K562 (cell line): Measurements from ENCODE around the gene PRKAR1B. TPM values are rescaled to one million over a fixed set of nuclear protein-coding genes. Genes with fewer than 3 reads are reported as not detected.

ENCODE experiments used
- AFF1 ChIP-seq, 2 experiments: fragments of 450-650 bp; IDR thresholded peaks; 2 replicates each; pipeline ENCODE4 v1.6.1; 2018; ENCODE audit warnings: mild to moderate bottlenecking in 2 of 2, low read depth in 1 of 2; ENCODE audit not compliant: partially characterized antibody in 2 of 2
- CBX2 ChIP-seq: fragments of 200-600 bp; sonication (generic); IDR thresholded peaks from one replicate; pipeline ENCODE4 v1.6.1; 2012; ENCODE audit warnings: mild to moderate bottlenecking, low read length, inconsistent platforms; ENCODE audit not compliant: insufficient read depth, poor library complexity, severe bottlenecking
- CREB5 ChIP-seq: fragments of 250-450 bp; sonication (Bioruptor Pico); IDR thresholded peaks from 2 replicates; pipeline ENCODE4 v1.5.0; 2020; ENCODE audit warnings: mild to moderate bottlenecking
- CTBP1 ChIP-seq: fragments of 450-650 bp; IDR thresholded peaks from 2 replicates; pipeline ENCODE4 v1.6.1; 2016; ENCODE audit warnings: borderline replicate concordance
- FOXK1 ChIP-seq: sonication (generic); formaldehyde crosslinking; IDR thresholded peaks from 2 replicates; pipeline ENCODE4 v1.8.0; 2022; ENCODE audit warnings: missing genetic modification reagents, mild to moderate bottlenecking, borderline replicate concordance
- HNRNPUL1 ChIP-seq: fragments of 200-400 bp; formaldehyde crosslinking; IDR thresholded peaks from 2 replicates; pipeline ENCODE4 v1.6.1; 2017; ENCODE audit warnings: low read length
- MBD1 ChIP-seq: fragments of 250-450 bp; sonication (Bioruptor Pico); IDR thresholded peaks from 2 replicates; pipeline ENCODE4 v1.8.0; 2022; ENCODE audit warnings: inconsistent platforms
- NFIC ChIP-seq: fragments of 450-650 bp; IDR thresholded peaks from 2 replicates; pipeline ENCODE4 v1.6.1; 2017; ENCODE audit warnings: mild to moderate bottlenecking, inconsistent platforms
- NR2C1 ChIP-seq, 2 experiments: fragments of 450-650 bp; IDR thresholded peaks; 2 replicates each; pipeline ENCODE4 v1.6.1; 2017; ENCODE audit warnings: mild to moderate bottlenecking in 2 of 2, antibody characterized with exemption in 1 of 2, inconsistent platforms in 1 of 2, missing compliant biosample characterization in 1 of 2, missing genetic modification characterization in 1 of 2
- RHOXF2B ChIP-seq: fragments of 250-450 bp; sonication (Bioruptor Pico); conservative IDR thresholded peaks from 2 replicates; pipeline ENCODE4 v1.5.1; 2021
- RUNX1 ChIP-seq: sonication (generic); IDR thresholded peaks from 2 replicates; pipeline ENCODE4 v1.6.1; 2016; ENCODE audit warnings: antibody characterized with exemption, low read depth
- SP1 ChIP-seq: sonication (generic); formaldehyde crosslinking; IDR thresholded peaks from 2 replicates; pipeline ENCODE4 v1.8.1; 2022; ENCODE audit warnings: mild to moderate bottlenecking, missing genetic modification reagents
- STAT5A ChIP-seq: IDR thresholded peaks from 2 replicates; pipeline ENCODE4 v1.6.1; 2012; ENCODE audit warnings: low read length, inconsistent platforms, borderline replicate concordance
- THRAP3 ChIP-seq: fragments of 450-650 bp; IDR thresholded peaks from 2 replicates; pipeline ENCODE4 v1.6.1; 2016; ENCODE audit warnings: mild to moderate bottlenecking, inconsistent platforms, borderline replicate concordance
- WHSC1 ChIP-seq: IDR thresholded peaks from one replicate; pipeline ENCODE4 v1.6.1; 2012; ENCODE audit warnings: low read length, control low read depth, inconsistent platforms
- ZBTB33 ChIP-seq: sonication (generic); formaldehyde crosslinking; IDR thresholded peaks from 2 replicates; pipeline ENCODE4 v1.8.1; 2023; ENCODE audit warnings: mild to moderate bottlenecking, missing genetic modification reagents
- ZNF589 ChIP-seq: fragments of 200-800 bp; sonication (Bioruptor generic); IDR thresholded peaks from 2 replicates; pipeline ENCODE4 v1.6.1; 2016; ENCODE audit warnings: low read depth, missing genetic modification characterization, missing compliant biosample characterization
- polyA plus RNA-seq, 8 experiments: library from polyadenylated mRNA; depleted of rRNA in 4 of 8; stranded (reverse) in 5 of 8; unstranded in 3 of 8; fragments of >200 nt; fragmentation: Nextera tagmentation in 2 of 8; fragmentation: Illumina TruSeq in 1 of 8; extraction: Ambion mirVana in 2 of 8; extraction: Trizol in 1 of 8; gene quantifications; 2 replicates each; pipeline versions ENCODE4 v1.2.1 to v1.2.3, GENCODE V29; 2011 to 2014; ENCODE audit warnings: inconsistent platforms in 1 of 8, missing spikeins in 1 of 8
- total RNA-seq, 7 experiments: library from RNA; depleted of rRNA in 6 of 7; stranded (reverse); fragments of >200 nt in 6 of 7; fragmentation: Illumina TruSeq in 2 of 7; extraction: Trizol in 2 of 7; gene quantifications; 2 replicates each; pipeline versions ENCODE4 v1.2.1 to v1.2.3, GENCODE V29; 2011 to 2021; ENCODE audit warnings: low replicate concordance in 1 of 7

PRKAR1B gene
- total and polyA plus RNA-seq, 9 of the 15 experiments (the other 6 are each of a cell fraction or from before 2014, with no cell fraction given), result 0.99 to 30.5 (median 12.7) TPM

- TF ChIP-seq CBX2, result no peak
- peak; percentile 8; the same call in 1 of the 2 replicates for TF ChIP-seq SP1 (CRISPR knock-in tag)
- TF ChIP-seq NFIC, result 0 out of 2 replicates have a peak, but pooled peaks have one; percentile 32
- no peak for TF ChIP-seq STAT5A
- TF ChIP-seq RHOXF2B (CRISPR knock-in tag), result no peak
- no peak for TF ChIP-seq FOXK1 (CRISPR knock-in tag)
- TF ChIP-seq RUNX1, result no peak
- TF ChIP-seq NR2C1 (IDR thresholded peaks at IDR 0.05), result no peak
- no peak for TF ChIP-seq NR2C1 (tag; IDR thresholded peaks at IDR 0.05)
- TF ChIP-seq WHSC1, result no peak
- TF ChIP-seq ZBTB33 (CRISPR knock-in tag), result 0 out of 2 replicates have a peak, but pooled peaks have one; percentile 5
- no peak for TF ChIP-seq HNRNPUL1
- no peak for TF ChIP-seq THRAP3
- no peak for TF ChIP-seq AFF1 (IDR thresholded peaks at IDR 0.05; ENCODE audit: low read depth in 1 of 2, partially characterized antibody in 2 of 2)
- TF ChIP-seq ZNF589, result no peak
- no peak for TF ChIP-seq CREB5
- peak; percentile 30; the same call in 1 of the 2 replicates for TF ChIP-seq CTBP1
- no peak for TF ChIP-seq MBD1 (CRISPR knock-in tag)
These were observed 115.7 kb downstream of the PRKAR1B start (continued) for GRCh38 chr7:611281-611810.
